GM23338 (cell line): ENCODE measurements around the gene PKNOX2. TPM values are rescaled to one million over a fixed set of nuclear protein-coding genes. Genes with fewer than 3 reads are reported as not detected.

Experiments used
- ATAC-seq: fragments of 200-7000 bp; cut with Tn5 transposase; 3 replicates; pipeline ENCODE4 v1.9.1; 2020
- DNase-seq: peaks from one replicate; pipeline ENCODE4 v3.0.0-alpha.2; 2015; ENCODE audit warnings: low spot score
- H2AFZ ChIP-seq: fragments of 200-600 bp; sonication (generic); 2 replicates; pipeline ENCODE4 v1.8.0; 2016; ENCODE audit warnings: antibody characterized with exemption, mild to moderate bottlenecking, moderate library complexity
- H3F3A ChIP-seq: fragments of 200-600 bp; sonication (generic); replicated peaks from 2 replicates; pipeline ENCODE4 v1.8.0; 2017; ENCODE audit warnings: antibody characterized with exemption, mixed run types, low read depth
- H3K27ac ChIP-seq: fragments of 200-600 bp; sonication (generic); 2 replicates; pipeline ENCODE4 v1.6.1; 2016; ENCODE audit warnings: low read depth
- H3K27me3 ChIP-seq: fragments of 200-600 bp; sonication (generic); 2 replicates; pipeline ENCODE4 v1.8.0; 2016; ENCODE audit warnings: mild to moderate bottlenecking, mixed run types, moderate library complexity; ENCODE audit not compliant: insufficient read depth
- H3K36me3 ChIP-seq: fragments of 200-600 bp; sonication (generic); 2 replicates; pipeline ENCODE4 v1.8.0; 2016; ENCODE audit warnings: mild to moderate bottlenecking; ENCODE audit not compliant: insufficient read depth
- H3K4me1 ChIP-seq: fragments of 200-600 bp; sonication (generic); 2 replicates; pipeline ENCODE4 v1.8.0; 2016; ENCODE audit warnings: mild to moderate bottlenecking, moderate library complexity; ENCODE audit not compliant: insufficient read depth
- H3K4me2 ChIP-seq: fragments of 200-600 bp; sonication (generic); 2 replicates; pipeline ENCODE4 v1.7.1; 2017; ENCODE audit warnings: mixed run types
- H3K4me3 ChIP-seq: fragments of 200-600 bp; sonication (generic); 2 replicates; pipeline ENCODE4 v1.6.1; 2016; ENCODE audit warnings: mixed run types
- H3K79me2 ChIP-seq: fragments of 200-600 bp; sonication (generic); replicated peaks from 2 replicates; pipeline ENCODE4 v1.8.0; 2017; ENCODE audit warnings: mild to moderate bottlenecking; ENCODE audit not compliant: insufficient read depth
- H3K9me2 ChIP-seq: fragments of 200-600 bp; sonication (generic); 2 replicates; pipeline ENCODE4 v1.8.0; 2017; ENCODE audit not compliant: insufficient read depth
- H4K20me1 ChIP-seq: fragments of 200-600 bp; sonication (generic); replicated peaks from 2 replicates; pipeline ENCODE4 v1.8.0; 2017; ENCODE audit warnings: mild to moderate bottlenecking; ENCODE audit not compliant: insufficient read depth
- H3K27ac Mint-ChIP-seq: 2 replicates; pipeline ENCODE4 v1.8.0; 2020; ENCODE audit warnings: inconsistent platforms, mild to moderate bottlenecking, moderate library complexity, mixed read lengths
- H3K27me3 Mint-ChIP-seq: 3 replicates; pipeline ENCODE4 v1.8.0; 2022; ENCODE audit warnings: low read depth, mild to moderate bottlenecking, moderate library complexity, mixed read lengths, inconsistent platforms; ENCODE audit not compliant: insufficient read depth, poor library complexity
- H3K36me3 Mint-ChIP-seq: 3 replicates; pipeline ENCODE4 v1.8.0; 2021; ENCODE audit warnings: low read depth, mild to moderate bottlenecking, inconsistent platforms, moderate library complexity, mixed read lengths
- H3K4me1 Mint-ChIP-seq: 3 replicates; pipeline ENCODE4 v1.8.0; 2020; ENCODE audit warnings: mild to moderate bottlenecking, inconsistent platforms, mixed read lengths
- H3K4me3 Mint-ChIP-seq: 3 replicates; pipeline ENCODE4 v1.8.0; 2021; ENCODE audit warnings: moderate library complexity, mild to moderate bottlenecking, inconsistent platforms, mixed read lengths
- H3K9me3 Mint-ChIP-seq: 3 replicates; pipeline ENCODE4 v1.8.0; 2020; ENCODE audit warnings: moderate library complexity, mild to moderate bottlenecking, inconsistent platforms, mixed read lengths
- CREB1 ChIP-seq: fragments of 250-450 bp; sonication (Bioruptor Pico); IDR thresholded peaks from 2 replicates; pipeline ENCODE4 v1.5.0; 2020; ENCODE audit warnings: low read depth, mild to moderate bottlenecking, moderate library complexity
- CTCF ChIP-seq, 2 experiments: fragments of 200-600 bp in 1 of 2; sonication (generic) in 1 of 2; conservative IDR thresholded peaks; 2 replicates each; pipeline versions ENCODE4 v1.5.1 to v1.6.1; 2016 to 2017; ENCODE audit warnings: antibody characterized with exemption in 2 of 2, low read depth in 2 of 2, mild to moderate bottlenecking in 2 of 2, moderate library complexity in 1 of 2
- EZH2 ChIP-seq: fragments of 200-600 bp; sonication (generic); IDR thresholded peaks from one replicate; pipeline ENCODE4 v1.8.0; 2017; ENCODE audit warnings: antibody characterized with exemption, mild to moderate bottlenecking, low read depth; ENCODE audit not compliant: unreplicated experiment
- JUNB ChIP-seq: IDR thresholded peaks from one replicate; pipeline ENCODE4 v1.6.1; 2016; ENCODE audit warnings: antibody characterized with exemption; ENCODE audit not compliant: unreplicated experiment
- NANOG ChIP-seq: IDR thresholded peaks from 2 replicates; pipeline ENCODE4 v1.6.1; 2016; ENCODE audit warnings: antibody characterized with exemption, borderline replicate concordance
- POLR2AphosphoS5 ChIP-seq: IDR thresholded peaks from 2 replicates; pipeline ENCODE4 v1.6.1; 2016; ENCODE audit warnings: antibody characterized with exemption, low read depth
- REST ChIP-seq: IDR thresholded peaks from one replicate; pipeline ENCODE4 v1.6.1; 2018; ENCODE audit warnings: antibody characterized with exemption; ENCODE audit not compliant: unreplicated experiment
- STAT1 ChIP-seq: IDR thresholded peaks from one replicate; pipeline ENCODE4 v1.6.1; 2016; ENCODE audit warnings: antibody characterized with exemption; ENCODE audit not compliant: unreplicated experiment
- ZNF114 ChIP-seq: fragments of 250-450 bp; sonication (Bioruptor Pico); IDR thresholded peaks from 2 replicates; pipeline ENCODE4 v1.5.0; 2020; ENCODE audit warnings: mild to moderate bottlenecking, moderate library complexity
- ZNF331 ChIP-seq: fragments of 250-450 bp; sonication (Bioruptor Pico); IDR thresholded peaks from 2 replicates; pipeline ENCODE4 v1.5.0; 2020; ENCODE audit warnings: low read depth, mild to moderate bottlenecking, moderate library complexity
- ZNF462 ChIP-seq: fragments of 250-450 bp; sonication (Bioruptor Pico); IDR thresholded peaks from 2 replicates; pipeline ENCODE4 v1.5.0; 2020; ENCODE audit warnings: mild to moderate bottlenecking, moderate library complexity
- polyA plus RNA-seq: library from polyadenylated mRNA; unstranded; fragments of >200 nt; fragmentation: Nextera tagmentation; extraction: Ambion mirVana; gene quantifications from 2 replicates; pipeline ENCODE4 v1.2.1, GENCODE V29; 2016
- total RNA-seq: library from RNA; depleted of rRNA; stranded (reverse); fragments of >200 nt; shearing (Covaris generic); gene quantifications from 2 replicates; pipeline ENCODE4 v1.2.3, GENCODE V29; 2014
- TF ChIP-seq, protein P1 (sequence below): IDR thresholded peaks from 2 replicates; pipeline ENCODE4 v1.6.1; 2016; ENCODE audit warnings: antibody characterized with exemption

The PKNOX2 gene
- total and polyA plus RNA-seq, 2 experiments from 2014 or later = 0.42 to 0.83 TPM

DNA sequence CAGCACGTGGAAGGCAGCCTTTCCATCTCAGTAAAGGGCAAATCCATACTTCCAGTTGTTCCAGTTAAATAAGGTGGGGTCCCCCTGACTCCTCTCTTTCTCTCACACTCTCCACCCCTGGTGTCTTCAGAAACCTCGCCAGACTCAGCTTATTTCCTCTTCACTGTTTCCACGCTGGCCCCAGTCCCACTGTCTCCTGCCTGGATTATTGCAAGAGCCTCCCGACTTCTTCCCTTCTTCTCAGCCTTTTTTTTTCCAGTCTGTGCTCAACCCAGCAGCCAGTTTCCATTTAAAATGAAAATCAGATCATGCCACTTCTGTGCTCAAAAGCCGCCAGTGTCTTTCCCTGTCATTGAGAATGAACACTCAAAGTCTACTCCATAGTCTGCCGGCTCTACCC lies 131.4 kb downstream of the PKNOX2 start:
- H3K36me3 ChIP-seq = no peaks in the 10 kb centered on the region

More for the DNA sequence above, 131.4 kb downstream of the PKNOX2 start:
- Histone ChIP-seq H3K4me2 (no peak overlapping the region), H3K27me3 (no peaks in the 10 kb centered on the region), H3K79me2 (no peaks in the 10 kb centered on the region), H3K4me3 (no peak overlapping the region), H3K9me2 (no peaks in the 10 kb centered on the region), H3K27ac (no peak overlapping the region), H3K4me1 (no peaks in the 10 kb centered on the region), H4K20me1 (no peaks in the 10 kb centered on the region), H2AFZ (no peak overlapping the region), H3F3A (no peaks in the 10 kb centered on the region)
- Mint-ChIP-seq H3K4me3 (no peak overlapping the region), H3K9me3 (no peaks in the 10 kb centered on the region), H3K27me3 (peaks cover 4% of the 10 kb centered on the region), H3K36me3 (no peaks in the 10 kb centered on the region), H3K4me1 (no peaks in the 10 kb centered on the region), H3K27ac (no peak overlapping the region)
- no peak for DNase-seq
- TF ChIP-seq STAT1 = no peak
- no peak for TF ChIP-seq ZNF114 (CRISPR knock-in tag)
- no peak for TF ChIP-seq REST
- no peak for TF ChIP-seq EZH2
- no peak for TF ChIP-seq ZNF462 (CRISPR knock-in tag)
- TF ChIP-seq, protein P1, sequence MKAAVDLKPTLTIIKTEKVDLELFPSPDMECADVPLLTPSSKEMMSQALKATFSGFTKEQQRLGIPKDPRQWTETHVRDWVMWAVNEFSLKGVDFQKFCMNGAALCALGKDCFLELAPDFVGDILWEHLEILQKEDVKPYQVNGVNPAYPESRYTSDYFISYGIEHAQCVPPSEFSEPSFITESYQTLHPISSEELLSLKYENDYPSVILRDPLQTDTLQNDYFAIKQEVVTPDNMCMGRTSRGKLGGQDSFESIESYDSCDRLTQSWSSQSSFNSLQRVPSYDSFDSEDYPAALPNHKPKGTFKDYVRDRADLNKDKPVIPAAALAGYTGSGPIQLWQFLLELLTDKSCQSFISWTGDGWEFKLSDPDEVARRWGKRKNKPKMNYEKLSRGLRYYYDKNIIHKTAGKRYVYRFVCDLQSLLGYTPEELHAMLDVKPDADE = no peak
- no peak for TF ChIP-seq NANOG
- TF ChIP-seq POLR2AphosphoS5 = no peak
- no peak for TF ChIP-seq CREB1 (CRISPR knock-in tag)
- TF ChIP-seq ZNF331 = no peak
- TF ChIP-seq JUNB = no peak
- no peak for TF ChIP-seq CTCF (conservative IDR thresholded peaks at IDR 0.05; ENCODE audit: low read depth in 2 of 2)
- no peak for ATAC-seq
